ENCODE measurements around the gene PHACTR3. TPM values are rescaled to one million over a fixed set of nuclear protein-coding genes. Genes with fewer than 3 reads are reported as not detected.

The PHACTR3 gene
- polyA plus RNA-seq, 2 of the 4 experiments (the other 2 are of a cell fraction), result not detected

GRCh38 chr20:59800309-59800708 is 196.0 kb downstream of the PHACTR3 start (continued):
- TF ChIP-seq RFX5 (IDR thresholded peaks at IDR 0.05) (no peak), PBX3 (IDR thresholded peaks at IDR 0.05) (no peak), NR3C1 (IDR thresholded peaks at IDR 0.05) (no peak), NPAS2 (CRISPR knock-in tag; IDR thresholded peaks at IDR 0.05; ENCODE audit: borderline replicate concordance) (no peak), ELK1 (IDR thresholded peaks at IDR 0.05; ENCODE audit: low read depth, low read length) (no peak), HOXB5 (CRISPR knock-in tag; IDR thresholded peaks at IDR 0.05) (no peak), HDAC2 (IDR thresholded peaks at IDR 0.05) (no peak), FOXS1 (CRISPR knock-in tag; IDR thresholded peaks at IDR 0.05) (no peak)

- Histone ChIP-seq H3K27ac (no peak overlapping the region), H3K4me2 (no peak overlapping the region), H3K9me3 (peaks cover 27% of the 10 kb centered on the region), H3K4me1 (no peaks in the 10 kb centered on the region), H3K4me3 (no peak overlapping the region)
- no peak for ATAC-seq
- DNase-seq (ENCODE audit: low read depth in 1 of 2, low spot score in 1 of 2), result no peak
- ChIA-PET CTCF (no interaction called here), POLR2A (no interaction called here)
- TF ChIP-seq, protein P1, sequence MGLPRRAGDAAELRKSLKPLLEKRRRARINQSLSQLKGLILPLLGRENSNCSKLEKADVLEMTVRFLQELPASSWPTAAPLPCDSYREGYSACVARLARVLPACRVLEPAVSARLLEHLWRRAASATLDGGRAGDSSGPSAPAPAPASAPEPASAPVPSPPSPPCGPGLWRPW (IDR thresholded peaks at IDR 0.05), result no peak
- TF ChIP-seq, protein P2, sequence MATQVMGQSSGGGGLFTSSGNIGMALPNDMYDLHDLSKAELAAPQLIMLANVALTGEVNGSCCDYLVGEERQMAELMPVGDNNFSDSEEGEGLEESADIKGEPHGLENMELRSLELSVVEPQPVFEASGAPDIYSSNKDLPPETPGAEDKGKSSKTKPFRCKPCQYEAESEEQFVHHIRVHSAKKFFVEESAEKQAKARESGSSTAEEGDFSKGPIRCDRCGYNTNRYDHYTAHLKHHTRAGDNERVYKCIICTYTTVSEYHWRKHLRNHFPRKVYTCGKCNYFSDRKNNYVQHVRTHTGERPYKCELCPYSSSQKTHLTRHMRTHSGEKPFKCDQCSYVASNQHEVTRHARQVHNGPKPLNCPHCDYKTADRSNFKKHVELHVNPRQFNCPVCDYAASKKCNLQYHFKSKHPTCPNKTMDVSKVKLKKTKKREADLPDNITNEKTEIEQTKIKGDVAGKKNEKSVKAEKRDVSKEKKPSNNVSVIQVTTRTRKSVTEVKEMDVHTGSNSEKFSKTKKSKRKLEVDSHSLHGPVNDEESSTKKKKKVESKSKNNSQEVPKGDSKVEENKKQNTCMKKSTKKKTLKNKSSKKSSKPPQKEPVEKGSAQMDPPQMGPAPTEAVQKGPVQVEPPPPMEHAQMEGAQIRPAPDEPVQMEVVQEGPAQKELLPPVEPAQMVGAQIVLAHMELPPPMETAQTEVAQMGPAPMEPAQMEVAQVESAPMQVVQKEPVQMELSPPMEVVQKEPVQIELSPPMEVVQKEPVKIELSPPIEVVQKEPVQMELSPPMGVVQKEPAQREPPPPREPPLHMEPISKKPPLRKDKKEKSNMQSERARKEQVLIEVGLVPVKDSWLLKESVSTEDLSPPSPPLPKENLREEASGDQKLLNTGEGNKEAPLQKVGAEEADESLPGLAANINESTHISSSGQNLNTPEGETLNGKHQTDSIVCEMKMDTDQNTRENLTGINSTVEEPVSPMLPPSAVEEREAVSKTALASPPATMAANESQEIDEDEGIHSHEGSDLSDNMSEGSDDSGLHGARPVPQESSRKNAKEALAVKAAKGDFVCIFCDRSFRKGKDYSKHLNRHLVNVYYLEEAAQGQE (IDR thresholded peaks at IDR 0.05), result no peak
- no peak for TF ChIP-seq HOXB5 (CRISPR knock-in tag; IDR thresholded peaks at IDR 0.05)
- FAIRE-seq, result no peak
- 7% methylated on average over 3 of the region's 4 CpGs for WGBS (ENCODE audit: missing lambda C conversion rate)
Measured at GRCh38 chr20:59802018-59802417, 197.7 kb downstream of the PHACTR3 start.

DNA sequence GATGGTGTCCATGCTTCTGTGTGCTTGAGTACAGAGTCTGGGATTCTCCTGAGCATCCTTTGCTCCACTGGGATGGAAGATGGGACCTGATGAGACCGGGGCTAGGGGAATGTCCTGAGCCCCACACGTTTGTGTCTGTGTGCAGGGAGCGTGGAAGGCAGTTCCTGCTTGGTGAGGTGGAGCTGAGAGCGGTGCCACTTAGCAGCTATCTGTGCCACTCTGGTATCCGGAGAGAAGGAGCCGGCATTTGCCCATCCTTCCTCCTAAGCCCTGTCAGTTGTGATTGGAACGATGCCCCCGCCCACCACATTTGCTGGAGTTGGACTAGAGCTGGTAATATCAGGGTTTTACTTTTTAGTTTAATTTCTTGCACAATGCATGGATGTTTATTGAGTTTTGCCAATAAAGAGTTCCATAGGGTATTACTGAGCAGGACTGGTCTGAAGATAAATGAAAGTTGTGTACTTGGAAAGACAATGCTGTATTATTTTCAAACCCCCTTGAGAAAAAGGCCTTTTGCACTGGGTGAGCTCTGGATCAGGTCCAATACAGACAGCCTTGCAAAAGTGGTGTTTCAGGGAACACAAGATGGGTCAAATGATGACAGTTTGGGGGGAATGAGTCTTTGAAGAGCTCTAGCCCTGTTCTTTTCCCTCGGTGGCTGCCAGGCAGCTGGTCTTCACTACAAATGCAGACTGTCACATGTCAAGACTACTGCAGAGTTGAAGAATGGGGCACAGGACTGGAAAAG is 198.3 kb downstream of the PHACTR3 start:
- ChIA-PET POLR2A (no interaction called here), CTCF (interaction anchor here (1.6 kb wide), 1 partner anchor 19 kb away, joined by 4 read pairs; no protein-coding TSS in a partner anchor)
- Histone ChIP-seq H3K4me2 (no peak overlapping the region), H3K4me3 (no peak overlapping the region), H3K4me1 (no peaks in the 10 kb centered on the region), H3K27ac (no peak overlapping the region), H3K9me3 (peaks cover 21% of the 10 kb centered on the region)
- WGBS (ENCODE audit: missing lambda C conversion rate), result 10% methylated on average over 9 of the region's 9 CpGs
- DNase-seq (ENCODE audit: low read depth in 1 of 2, low spot score in 1 of 2), result no peak
- ATAC-seq, result no peak
- TF ChIP-seq HOXB13 (CRISPR knock-in tag; IDR thresholded peaks at IDR 0.05; ENCODE audit: low read depth) (no peak), ELK1 (IDR thresholded peaks at IDR 0.05; ENCODE audit: low read depth, low read length) (no peak), RARB (CRISPR knock-in tag; IDR thresholded peaks at IDR 0.05) (no peak), KDM5A (IDR thresholded peaks at IDR 0.05) (no peak), HEYL (CRISPR knock-in tag; IDR thresholded peaks at IDR 0.05) (no peak), EP300 (IDR thresholded peaks at IDR 0.05) (no peak), FOSL2 (IDR thresholded peaks at IDR 0.05) (no peak), FOSL2 (CRISPR knock-in tag; IDR thresholded peaks at IDR 0.05) (no peak), FOXS1 (CRISPR knock-in tag; IDR thresholded peaks at IDR 0.05) (no peak)
- TF ChIP-seq, protein P1 (IDR thresholded peaks at IDR 0.05), result no peak
- FAIRE-seq, result no peak

All from A549 (cell line).